Subcutaneous abdominal adipose tissue (tissue), 5 donors: ENCODE results near the gene RIGI.
"Not testable (repeated sequence)": the region's sequence is repeated elsewhere in the genome, so short reads cannot be mapped to it uniquely, and the experiment has no call there.

ENCODE experiments used
- H3K27ac ChIP-seq: one replicate; pipeline ENCODE4 v1.7.0; 2013; ENCODE audit warnings: low read depth, mild to moderate bottlenecking, inconsistent platforms, low read length, moderate library complexity
- H3K27me3 ChIP-seq, 5 donors: one replicate each; pipeline ENCODE4 v1.7.0; 2013; ENCODE audit warnings: low read length in 5 of 5, inconsistent platforms in 1 of 5; ENCODE audit not compliant: control insufficient read depth in 5 of 5, insufficient read depth in 4 of 5
- H3K36me3 ChIP-seq, 5 donors: one replicate each; pipeline ENCODE4 v1.7.0; 2013; ENCODE audit warnings: low read length in 5 of 5; ENCODE audit not compliant: control insufficient read depth in 5 of 5, insufficient read depth in 5 of 5
- H3K4me1 ChIP-seq, 5 donors: one replicate each; pipeline ENCODE4 v1.7.0; 2013; ENCODE audit warnings: low read length in 5 of 5, mild to moderate bottlenecking in 3 of 5, moderate library complexity in 1 of 5; ENCODE audit not compliant: control insufficient read depth in 5 of 5, insufficient read depth in 5 of 5
- H3K4me3 ChIP-seq, 5 donors: one replicate each; pipeline ENCODE4 v1.7.0; 2013; ENCODE audit warnings: low read length in 5 of 5, low read depth in 1 of 5
- H3K9ac ChIP-seq, 5 donors: one replicate each; pipeline ENCODE4 v1.7.0; 2013; ENCODE audit warnings: low read length in 5 of 5, mild to moderate bottlenecking in 4 of 5, moderate library complexity in 3 of 5
- H3K9me3 ChIP-seq, 5 donors: one replicate each; pipeline ENCODE4 v1.7.0; 2013; ENCODE audit warnings: low read length in 5 of 5; ENCODE audit not compliant: control insufficient read depth in 5 of 5
- donor health status: healthy.
- donor health status: healthy.
- donor health status: healthy.
- donor health status: healthy.
- donor health status: healthy.

The RIGI gene

GRCh38 chr9:32533816-32534215 is 7.8 kb upstream of the RIGI start:
- H3K4me3 ChIP-seq: no peak overlapping the region
- no peaks in the 10 kb centered on the region for H3K4me1 ChIP-seq
- H3K9ac ChIP-seq: no peak overlapping the region

GRCh38 chr9:32533336-32533735 is 7.3 kb upstream of the RIGI start:
- Histone ChIP-seq H3K36me3 (peaks cover 0 to 12% (median 2%) of the 10 kb centered on the region in 5 donors), H3K9me3 (no peaks in the 10 kb centered on the region), H3K4me3 (no peak overlapping the region), H3K27me3 (no peaks in the 10 kb centered on the region), H3K27ac (no peak overlapping the region), H3K4me1 (no peaks in the 10 kb centered on the region), H3K9ac (no peak overlapping the region)

More at GRCh38 chr9:32533816-32534215, 7.8 kb upstream of the RIGI start:
- no peaks in the 10 kb centered on the region for H3K9me3 ChIP-seq
- H3K27me3 ChIP-seq: no peaks in the 10 kb centered on the region
- peaks cover 0 to 12% (median 2%) of the 10 kb centered on the region in 5 donors for H3K36me3 ChIP-seq
- no peak overlapping the region for H3K27ac ChIP-seq

- H3K27ac ChIP-seq: peak overlapping the region; percentile 88
- peak overlapping the region in 4 of 5 donors; percentile 75 to 90 (median 86) for H3K9ac ChIP-seq
- peaks cover 0 to 35% (median 20%) of the 10 kb centered on the region in 5 donors for H3K4me1 ChIP-seq
Measured at GRCh38 chr9:32526707-32527048, 682 bp upstream of the RIGI start.

GRCh38 chr9:32525709-32526030 is 326 bp downstream of the RIGI start:
- Histone ChIP-seq H3K4me3 (peak overlapping the region; percentile 84 to 97 (median 92)), H3K36me3 (no peaks in the 10 kb centered on the region), H3K4me1 (peaks cover 0 to 35% (median 20%) of the 10 kb centered on the region in 5 donors), H3K27ac (peak overlapping the region; percentile 88), H3K27me3 (no peaks in the 10 kb centered on the region), H3K9me3 (no peaks in the 10 kb centered on the region), H3K9ac (peak overlapping the region; percentile 38 to 90 (median 88))

More at GRCh38 chr9:32526707-32527048, 682 bp upstream of the RIGI start:
- H3K36me3 ChIP-seq: no peaks in the 10 kb centered on the region
- H3K4me3 ChIP-seq: peak overlapping the region; percentile 84 to 97 (median 92)
- no peaks in the 10 kb centered on the region for H3K27me3 ChIP-seq
- H3K9me3 ChIP-seq: no peaks in the 10 kb centered on the region

GRCh38 chr9:32524892-32525708 is 896 bp downstream of the RIGI start:
- Histone ChIP-seq H3K9me3 (no peaks in the 10 kb centered on the region), H3K27me3 (no peaks in the 10 kb centered on the region), H3K36me3 (no peaks in the 10 kb centered on the region), H3K4me3 (peak overlapping the region; percentile 84 to 97 (median 92)), H3K9ac (peak overlapping the region; percentile 38 to 90 (median 88)), H3K4me1 (peaks cover 0 to 35% (median 20%) of the 10 kb centered on the region in 5 donors), H3K27ac (peak overlapping the region; percentile 88)

- not testable (repeated sequence) for H3K27me3 ChIP-seq, H3K9ac ChIP-seq, H3K36me3 ChIP-seq, H3K9me3 ChIP-seq, H3K27ac ChIP-seq
- H3K4me1 ChIP-seq: peaks cover 0 to 35% (median 20%) of the 10 kb centered on the region in 5 donors
- H3K4me3 ChIP-seq: peak overlapping the region; percentile 84 to 97 (median 92)
Measured at GRCh38 chr9:32524558-32524891, 1.5 kb downstream of the RIGI start.

GRCh38 chr9:32523910-32524309 is 2.1 kb downstream of the RIGI start:
- Histone ChIP-seq H3K36me3 (no peaks in the 10 kb centered on the region), H3K4me3 (no peak overlapping the region), H3K4me1 (peaks cover 0 to 35% (median 20%) of the 10 kb centered on the region in 5 donors), H3K27me3 (no peaks in the 10 kb centered on the region), H3K9me3 (no peaks in the 10 kb centered on the region), H3K9ac (no peak overlapping the region), H3K27ac (no peak overlapping the region)

GRCh38 chr9:32518276-32518675 is 7.7 kb downstream of the RIGI start:
- Histone ChIP-seq H3K9me3 (peaks cover 0 to 5% (median 0%) of the 10 kb centered on the region in 5 donors), H3K36me3 (no peaks in the 10 kb centered on the region), H3K9ac (no peak overlapping the region), H3K27me3 (no peaks in the 10 kb centered on the region), H3K4me3 (no peak overlapping the region), H3K4me1 (peaks cover 0 to 2% (median 0%) of the 10 kb centered on the region in 5 donors), H3K27ac (no peak overlapping the region)

- Histone ChIP-seq H3K36me3 (no peaks in the 10 kb centered on the region), H3K4me3 (no peak overlapping the region), H3K9me3 (peaks cover 0 to 5% (median 0%) of the 10 kb centered on the region in 5 donors), H3K4me1 (no peaks in the 10 kb centered on the region), H3K27ac (no peak overlapping the region), H3K27me3 (no peaks in the 10 kb centered on the region), H3K9ac (no peak overlapping the region)
Measured at GRCh38 chr9:32516241-32516640, 9.8 kb downstream of the RIGI start.

- no peak overlapping the region for H3K9ac ChIP-seq
- no peaks in the 10 kb centered on the region for H3K4me1 ChIP-seq
- H3K9me3 ChIP-seq: no peaks in the 10 kb centered on the region
- no peak overlapping the region for H3K27ac ChIP-seq
- peaks cover 0 to 3% (median 0%) of the 10 kb centered on the region in 5 donors for H3K36me3 ChIP-seq
- no peaks in the 10 kb centered on the region for H3K27me3 ChIP-seq
- H3K4me3 ChIP-seq: no peak overlapping the region
Measured at GRCh38 chr9:32508728-32509127, 17.3 kb downstream of the RIGI start.
